Activated CD4-positive, alpha-beta T cell treated with anti-CD3 and anti-CD28 coated beads for 4 hours (primary cell): ENCODE results near the gene GRIK2.

Experiments used
- DNase-seq, 2 donors: peaks; one replicate each; pipeline ENCODE4 v3.0.0-alpha.2; 2020

The GRIK2 gene

GRCh38 chr6:101816716-101817115 is 423.2 kb downstream of the GRIK2 start:
- no peak for DNase-seq

- DNase-seq: no peak
Observed at GRCh38 chr6:101818051-101818450, 424.5 kb downstream of the GRIK2 start.

GRCh38 chr6:101824551-101825345 is 431.2 kb downstream of the GRIK2 start:
- no peak for DNase-seq

- DNase-seq: no peak
Observed at GRCh38 chr6:101826269-101826668, 432.8 kb downstream of the GRIK2 start.

- no peak for DNase-seq
Observed at GRCh38 chr6:101826678-101827077, 433.2 kb downstream of the GRIK2 start.

GRCh38 chr6:101830501-101831031 is 437.1 kb downstream of the GRIK2 start:
- no peak for DNase-seq

- no peak for DNase-seq
Observed at GRCh38 chr6:101832371-101832770, 438.9 kb downstream of the GRIK2 start.

GRCh38 chr6:101840100-101840499 is 446.6 kb downstream of the GRIK2 start:
- DNase-seq: no peak

GRCh38 chr6:101845172-101845571 is 451.7 kb downstream of the GRIK2 start:
- DNase-seq: no peak

GRCh38 chr6:101845621-101846020 is 452.1 kb downstream of the GRIK2 start:
- no peak for DNase-seq

- no peak for DNase-seq
Observed at GRCh38 chr6:101847690-101848089, 454.2 kb downstream of the GRIK2 start.

GRCh38 chr6:101851911-101852310 is 458.4 kb downstream of the GRIK2 start:
- no peak for DNase-seq

GRCh38 chr6:101853231-101854085 is 459.9 kb downstream of the GRIK2 start:
- DNase-seq: no peak

- DNase-seq: no peak
Observed at GRCh38 chr6:101876431-101876830, 482.9 kb downstream of the GRIK2 start.

- DNase-seq: no peak
Observed at GRCh38 chr6:101878554-101879276, 485.2 kb downstream of the GRIK2 start.

GRCh38 chr6:101879782-101880181 is 486.3 kb downstream of the GRIK2 start:
- DNase-seq: no peak

- no peak for DNase-seq
Observed at GRCh38 chr6:101883505-101883904, 490.0 kb downstream of the GRIK2 start.

- DNase-seq: no peak
Observed at GRCh38 chr6:101887532-101887931, 494.0 kb downstream of the GRIK2 start.

GRCh38 chr6:101907356-101908217 is 514.1 kb downstream of the GRIK2 start:
- no peak for DNase-seq

GRCh38 chr6:101909366-101909765 is 515.9 kb downstream of the GRIK2 start:
- no peak for DNase-seq

GRCh38 chr6:101912311-101912710 is 518.8 kb downstream of the GRIK2 start:
- DNase-seq: no peak

- no peak for DNase-seq
Observed at GRCh38 chr6:101918471-101918870, 525.0 kb downstream of the GRIK2 start.
